GM18511 (cell line): ENCODE measurements around the gene ENO4.
A peak's percentile ranks its signal among the peaks of the same experiment; 100 is the strongest.

ENCODE experiments used
- ATAC-seq: cut with Tn5 transposase; IDR thresholded peaks from one replicate; pipeline ENCODE4 v1.9.1; 2021; ENCODE audit warnings: mild to moderate bottlenecking, moderate library complexity; ENCODE audit not compliant: unreplicated experiment

ENO4 gene, protein sequence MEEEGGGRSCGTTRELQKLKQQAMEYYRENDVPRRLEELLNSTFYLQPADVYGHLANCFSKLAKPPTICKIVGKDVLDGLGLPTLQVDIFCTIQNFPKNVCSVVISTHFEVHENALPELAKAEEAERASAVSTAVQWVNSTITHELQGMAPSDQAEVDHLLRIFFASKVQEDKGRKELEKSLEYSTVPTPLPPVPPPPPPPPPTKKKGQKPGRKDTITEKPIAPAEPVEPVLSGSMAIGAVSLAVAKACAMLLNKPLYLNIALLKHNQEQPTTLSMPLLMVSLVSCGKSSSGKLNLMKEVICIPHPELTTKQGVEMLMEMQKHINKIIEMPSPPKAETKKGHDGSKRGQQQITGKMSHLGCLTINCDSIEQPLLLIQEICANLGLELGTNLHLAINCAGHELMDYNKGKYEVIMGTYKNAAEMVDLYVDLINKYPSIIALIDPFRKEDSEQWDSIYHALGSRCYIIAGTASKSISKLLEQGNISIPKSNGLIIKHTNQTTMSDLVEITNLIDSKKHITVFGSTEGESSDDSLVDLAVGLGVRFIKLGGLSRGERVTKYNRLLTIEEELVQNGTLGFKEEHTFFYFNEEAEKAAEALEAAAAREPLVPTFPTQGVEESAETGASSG

DNA sequence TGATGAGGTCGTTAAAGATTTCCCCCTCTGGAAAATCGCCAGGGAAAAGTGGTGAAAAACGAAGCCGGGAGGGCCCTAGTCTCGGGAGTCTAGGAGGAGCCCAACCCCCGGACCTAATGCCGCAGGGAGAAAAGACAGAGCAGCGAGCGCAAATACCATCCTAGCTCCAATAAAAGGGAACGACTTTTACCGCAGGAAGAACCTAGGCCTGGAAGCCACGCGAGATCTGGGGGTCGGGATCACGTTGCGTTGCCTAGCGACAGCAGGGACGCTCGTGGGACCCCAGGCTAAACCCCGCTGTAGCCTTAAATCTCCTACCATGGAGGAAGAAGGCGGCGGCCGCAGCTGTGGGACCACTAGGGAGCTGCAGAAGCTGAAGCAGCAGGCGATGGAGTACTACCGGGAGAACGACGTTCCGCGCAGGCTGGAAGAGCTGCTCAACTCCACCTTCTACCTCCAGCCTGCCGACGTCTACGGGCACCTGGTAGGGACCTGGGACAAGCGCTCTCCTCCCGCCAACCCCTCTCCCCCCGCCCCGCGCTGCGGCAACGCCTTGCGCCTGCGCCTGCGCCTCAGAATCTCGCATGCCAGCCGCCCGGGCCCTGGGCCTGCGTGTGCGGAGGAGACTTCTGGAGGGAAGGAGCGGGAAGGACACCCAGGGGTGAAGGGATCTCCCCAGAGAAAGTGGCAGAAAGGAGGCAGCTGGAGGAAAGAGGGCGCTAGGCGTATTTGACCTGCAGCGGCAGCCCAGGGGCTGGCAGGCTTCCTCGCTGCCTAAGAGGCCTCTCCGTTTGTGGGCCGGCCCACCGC lies at the start of gene ENO4:
Gene ENO4 (plus strand): TSS at position 252 of the 810 bp plus-strand sequence. CDS start 68 bp downstream, at position 320.
- peak; percentile 45 for ATAC-seq

DNA sequence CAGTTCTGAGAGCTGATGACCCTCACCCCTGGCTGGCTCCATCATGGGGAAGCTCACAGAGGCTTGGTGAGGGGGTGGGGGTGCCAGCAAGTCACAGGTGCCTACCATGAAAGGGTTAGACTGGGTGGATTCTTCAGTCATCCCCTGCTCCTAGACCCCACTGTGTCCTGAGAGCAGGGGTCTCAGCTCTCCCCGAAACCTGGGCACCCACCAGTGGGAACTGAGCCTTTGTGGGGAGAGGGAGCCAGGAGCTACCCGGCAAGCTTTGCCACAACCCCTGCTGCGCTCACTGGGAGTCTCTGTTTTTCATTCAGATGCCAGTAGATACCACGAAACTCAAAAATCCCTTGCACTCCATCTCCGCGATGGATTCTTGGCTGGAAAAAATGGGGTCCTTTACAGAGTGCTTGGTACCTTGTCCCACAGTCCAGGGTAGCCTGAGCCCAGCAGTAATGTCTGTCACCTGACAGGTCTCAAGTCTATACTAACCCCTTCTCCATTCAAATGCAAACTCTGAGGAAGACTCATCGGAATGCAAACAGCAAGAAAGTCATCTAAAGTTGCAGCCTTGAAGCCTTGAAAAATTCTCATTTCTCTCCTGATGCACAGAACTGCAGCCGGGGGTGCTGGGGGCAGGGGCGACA lies 48.9 kb upstream of the ENO4 start:
- ATAC-seq = no peak

DNA sequence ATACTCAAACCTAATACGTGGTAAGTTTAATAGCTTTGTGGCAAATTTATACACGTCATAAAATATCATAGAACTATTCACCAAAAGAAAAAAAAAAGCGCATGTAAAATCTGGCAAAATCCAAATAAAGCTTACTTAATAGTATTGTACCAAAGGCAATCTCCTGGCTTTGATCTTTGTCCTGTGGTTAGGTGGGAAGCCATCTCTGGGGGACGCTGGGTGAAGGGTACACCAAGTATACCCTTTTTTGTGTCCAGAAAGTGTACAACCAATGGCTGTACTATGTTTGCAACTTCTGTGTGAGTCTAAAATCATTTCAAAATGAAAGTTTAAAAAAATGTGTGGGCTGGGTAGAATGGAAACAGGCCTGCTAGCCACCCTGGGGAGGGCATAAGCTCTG lies 47.6 kb upstream of the ENO4 start:
- no peak for ATAC-seq

DNA sequence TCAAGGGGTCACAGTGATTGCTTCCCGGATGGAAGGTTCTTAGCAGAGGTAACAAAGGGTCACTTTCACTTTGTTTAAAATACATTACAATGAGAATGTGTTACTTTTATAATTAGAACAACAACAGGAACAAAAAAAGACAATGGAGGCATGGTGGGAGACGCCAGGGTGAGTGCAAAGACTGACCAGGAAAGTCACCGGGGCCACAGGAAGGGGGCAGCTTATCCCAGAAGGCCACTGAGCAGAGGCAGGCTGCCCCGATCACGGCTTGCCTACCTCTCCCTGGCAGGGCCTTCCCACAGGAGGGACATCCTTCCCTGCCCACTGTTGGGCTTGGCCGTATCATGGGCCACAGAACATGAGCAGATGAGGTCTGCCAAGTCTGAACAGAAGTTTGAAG lies 46.8 kb upstream of the ENO4 start:
- no peak for ATAC-seq

DNA sequence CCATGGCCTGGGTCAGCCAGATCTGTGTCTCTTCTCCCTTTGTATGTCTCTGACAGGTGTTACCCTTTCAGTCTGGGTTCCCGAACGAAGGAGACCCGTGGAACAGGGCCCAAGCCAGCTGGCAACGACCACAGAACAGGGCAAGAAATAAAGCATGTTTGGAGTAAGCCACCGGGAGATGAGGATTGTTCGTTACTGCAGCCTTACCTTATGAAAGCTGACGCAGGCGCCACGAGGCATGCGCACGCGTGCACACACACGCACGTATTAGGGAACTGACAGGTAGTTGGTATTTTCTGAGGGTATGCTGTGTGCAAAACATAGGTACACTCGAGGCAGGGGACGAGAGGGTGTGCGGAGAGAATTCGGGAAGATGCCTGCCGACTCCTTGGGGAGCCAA lies 46.4 kb upstream of the ENO4 start:
- ATAC-seq = no peak

DNA sequence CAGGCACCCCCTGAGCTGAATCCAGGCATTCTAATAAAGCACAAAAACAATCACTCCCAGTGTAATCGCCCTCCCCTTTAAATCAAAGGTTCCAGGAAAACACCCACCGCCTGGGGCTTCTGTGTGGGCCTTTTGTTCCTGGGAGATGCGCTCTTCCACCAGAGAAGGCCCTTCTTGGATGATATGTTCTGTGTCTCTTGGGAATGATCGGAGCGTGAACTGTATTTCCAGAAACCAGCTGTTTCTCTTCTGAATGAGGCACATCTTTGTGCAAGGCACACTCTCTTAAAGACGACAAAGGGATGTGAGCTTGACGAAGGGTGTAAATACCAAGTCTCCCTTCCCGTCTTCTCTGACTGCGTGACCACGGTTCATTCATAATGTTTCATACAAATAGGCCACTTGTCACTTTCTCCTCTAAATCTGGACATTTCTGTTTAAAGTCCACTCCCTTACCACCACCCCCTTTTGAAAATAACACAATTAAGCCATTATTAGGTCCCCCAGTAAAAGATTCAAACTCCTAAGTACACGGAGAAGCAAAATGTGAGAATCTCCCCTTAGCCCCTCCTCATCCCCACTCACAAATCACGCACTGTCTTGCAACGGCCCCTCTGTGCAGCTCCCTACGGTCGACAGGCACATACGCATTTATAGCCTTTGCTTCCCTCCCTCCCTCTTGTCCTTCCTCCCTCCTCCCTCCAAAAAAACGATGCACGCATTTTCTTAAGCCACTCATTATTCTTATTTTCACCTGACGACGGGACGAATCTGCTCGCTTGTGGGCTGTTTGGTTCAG lies 45.6 kb upstream of the ENO4 start:
- no peak for ATAC-seq

DNA sequence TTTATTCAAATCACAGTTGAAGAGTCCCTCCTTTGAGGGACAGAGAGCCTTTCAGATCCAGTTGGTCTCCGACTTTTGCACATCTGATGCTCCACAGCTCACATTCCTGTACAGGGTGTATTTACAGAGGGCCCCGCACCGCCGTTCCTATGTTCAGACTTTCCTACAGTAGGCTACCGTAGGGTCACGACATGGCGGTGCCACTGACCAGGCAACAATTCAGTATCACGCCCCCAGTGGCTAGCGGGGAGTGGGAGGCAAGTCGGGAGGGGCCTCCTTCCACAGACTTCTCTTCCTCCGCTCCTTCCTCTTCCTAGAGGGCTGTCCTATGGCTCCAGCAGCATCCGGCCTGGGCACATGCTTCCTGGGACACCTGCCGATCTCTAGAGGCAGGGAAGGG lies 40.6 kb upstream of the ENO4 start:
- no peak for ATAC-seq

DNA sequence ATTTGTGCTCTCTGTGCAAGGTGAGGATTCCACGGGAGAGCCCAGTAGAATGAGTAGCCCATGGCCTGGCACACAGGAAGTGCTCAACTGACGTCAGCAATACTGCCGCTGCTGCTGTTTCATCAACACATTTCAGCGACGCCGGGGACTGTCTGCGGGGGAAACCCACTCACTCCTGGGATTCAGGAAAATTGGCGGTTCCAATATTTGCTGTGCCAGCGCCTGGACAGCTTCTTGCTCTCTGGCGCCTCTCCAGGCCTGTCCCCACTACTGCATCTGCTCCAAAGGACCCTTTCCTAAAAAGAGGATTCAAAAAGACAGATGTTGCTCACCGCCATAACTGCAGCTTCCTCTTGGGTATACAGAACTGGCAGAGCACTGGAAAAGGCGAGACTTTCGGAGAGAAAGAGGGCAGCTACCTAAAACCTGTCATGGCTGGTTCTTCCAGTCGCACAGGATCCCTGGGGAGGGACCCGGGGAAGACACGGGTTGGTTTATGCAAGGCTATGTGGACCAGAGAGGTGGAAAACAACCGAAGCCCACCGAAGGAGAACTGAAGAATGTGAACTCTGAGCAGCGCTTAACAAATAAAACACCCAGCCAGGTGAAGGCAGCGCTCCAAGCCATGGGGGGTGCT lies 39.7 kb upstream of the ENO4 start:
- ATAC-seq = no peak

DNA sequence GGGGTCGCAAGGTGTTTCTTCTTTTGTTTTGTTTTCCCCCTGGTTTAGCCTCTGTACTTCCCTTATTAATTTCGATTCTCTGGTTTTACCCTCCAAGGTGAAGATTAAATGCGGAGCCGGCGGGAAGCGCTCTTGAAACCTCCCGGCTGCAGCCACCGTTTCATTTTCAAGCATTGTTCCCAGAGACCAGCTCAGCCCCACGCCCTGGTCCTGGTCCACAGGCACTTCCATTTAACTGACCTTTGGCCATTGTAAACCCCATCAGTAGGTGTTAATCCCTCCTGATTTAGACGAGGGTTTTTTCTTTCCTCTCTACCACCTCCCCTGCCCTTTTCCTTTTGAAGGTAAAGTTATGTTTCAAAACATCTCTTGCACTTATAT lies 39.2 kb upstream of the ENO4 start:
- no peak for ATAC-seq

DNA sequence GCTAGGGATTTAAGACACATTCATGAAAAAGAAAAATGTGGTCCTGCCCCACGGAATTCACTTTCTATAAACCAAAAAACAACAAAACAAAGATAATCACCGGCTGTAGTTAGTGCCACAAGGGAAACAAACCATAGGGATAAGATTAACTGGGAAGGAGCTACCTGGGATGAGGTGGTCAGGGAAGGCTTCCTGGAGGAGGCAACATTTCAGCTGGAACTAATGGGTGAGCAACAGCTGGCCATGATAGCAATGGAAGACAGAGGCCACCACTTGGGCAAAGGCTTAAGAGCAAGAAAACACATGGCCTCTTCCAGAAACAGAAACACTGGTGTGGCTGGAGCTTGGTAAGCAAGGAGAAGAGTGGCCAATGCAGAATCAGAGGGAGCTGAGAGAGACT lies 38.4 kb upstream of the ENO4 start:
- ATAC-seq = no peak

DNA sequence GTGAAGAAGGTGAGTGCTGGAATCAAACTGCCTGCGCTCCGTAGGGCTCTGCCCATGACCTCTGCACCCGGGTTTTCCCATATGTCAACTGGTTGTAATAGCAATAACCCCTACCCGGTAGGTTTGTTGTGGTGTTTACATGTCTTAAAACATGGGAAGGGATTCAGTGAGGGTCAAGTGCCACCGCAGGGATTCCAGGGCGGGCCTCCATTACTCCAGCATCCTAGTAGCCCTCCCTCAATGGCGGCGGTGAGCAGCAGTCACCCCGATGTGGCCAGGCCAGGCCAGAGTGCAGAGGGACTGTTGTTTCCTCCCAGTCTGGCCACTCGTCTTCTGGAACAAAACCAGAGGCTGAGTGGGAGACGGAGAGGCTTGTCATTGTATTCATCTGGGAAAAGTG lies 37.6 kb upstream of the ENO4 start:
- ATAC-seq = no peak

DNA sequence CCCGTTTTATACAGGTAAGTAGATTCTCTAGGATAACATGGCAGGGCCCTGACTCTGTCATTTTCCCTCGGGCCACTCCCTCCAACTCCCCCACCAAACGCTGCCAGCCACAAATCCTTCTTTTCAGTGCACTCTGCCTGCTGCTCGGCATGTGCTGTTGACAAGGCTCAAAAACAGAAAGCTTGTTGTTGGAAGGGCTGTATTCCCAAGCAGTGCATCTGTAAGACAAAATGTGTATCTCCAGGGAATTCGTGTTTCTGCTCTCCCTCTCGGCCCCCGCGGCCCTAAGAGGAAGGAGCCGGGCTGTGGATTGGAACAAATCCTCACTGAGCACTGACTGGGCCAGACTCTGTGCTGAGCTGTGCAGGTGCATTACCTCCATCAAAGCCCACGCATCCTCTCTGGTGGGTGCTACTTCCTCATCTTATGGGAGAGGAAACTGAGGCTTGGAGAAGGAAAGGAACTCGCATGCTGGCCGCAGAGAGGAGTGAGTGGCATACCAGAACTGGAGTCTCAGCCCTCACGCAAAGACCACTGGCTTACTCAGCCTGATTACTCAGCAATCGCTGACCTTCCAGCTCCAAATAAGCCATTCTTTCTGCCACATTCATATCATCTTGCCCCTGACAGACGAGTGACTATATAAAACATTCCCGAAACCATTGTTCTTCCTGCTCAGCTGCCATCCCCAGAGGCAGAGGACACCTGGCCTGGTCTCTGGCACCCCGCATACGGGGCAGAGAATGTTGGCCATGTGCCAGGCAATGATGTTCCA lies 33.5 kb upstream of the ENO4 start:
- ATAC-seq = no peak

DNA sequence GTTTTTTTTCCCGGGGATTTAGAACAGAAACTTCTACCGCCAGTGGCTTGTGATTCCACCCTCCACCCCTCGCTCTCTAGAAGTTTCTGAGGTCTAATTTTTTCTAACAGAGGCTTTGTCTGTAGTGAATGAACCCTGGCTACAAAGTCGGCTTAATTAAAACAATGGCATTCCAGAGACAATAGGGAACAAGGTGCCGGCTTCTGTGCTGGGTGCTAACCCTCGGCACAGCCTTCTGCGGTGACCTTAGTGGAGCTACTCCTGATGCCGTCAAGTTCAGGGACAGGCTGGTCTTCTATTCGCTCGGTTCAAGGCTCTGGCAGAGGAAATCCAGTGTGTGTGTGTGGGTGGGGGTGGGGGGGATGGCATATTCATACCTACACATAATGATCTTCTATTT lies 32.1 kb upstream of the ENO4 start:
- no peak for ATAC-seq

DNA sequence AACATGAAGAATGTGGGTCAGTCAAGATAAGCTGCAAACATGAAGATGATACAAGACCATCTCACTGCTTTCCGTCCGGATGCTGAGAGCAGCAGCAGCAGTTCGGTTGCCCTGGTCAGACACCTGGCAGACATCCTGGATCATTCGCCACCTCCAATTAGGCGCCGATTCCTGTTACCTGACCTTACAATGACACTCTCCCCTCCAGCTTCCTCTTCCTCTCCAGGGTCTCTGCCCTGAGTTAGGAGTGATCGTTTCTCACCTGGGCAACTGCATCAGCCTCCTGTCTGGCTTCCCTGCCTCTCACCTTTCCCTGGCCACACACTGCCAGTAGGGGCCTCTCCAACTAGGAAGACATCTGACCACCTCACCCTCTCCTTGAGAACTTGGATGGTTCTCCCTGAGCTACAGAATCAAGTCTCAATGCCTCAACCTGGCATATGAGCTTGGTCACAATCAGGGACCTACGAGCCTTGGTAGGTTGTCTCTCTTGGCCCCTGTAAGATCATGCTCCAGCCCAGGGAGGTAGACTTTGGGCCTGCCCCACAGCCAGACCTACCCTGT lies 31.4 kb upstream of the ENO4 start:
- ATAC-seq = no peak

DNA sequence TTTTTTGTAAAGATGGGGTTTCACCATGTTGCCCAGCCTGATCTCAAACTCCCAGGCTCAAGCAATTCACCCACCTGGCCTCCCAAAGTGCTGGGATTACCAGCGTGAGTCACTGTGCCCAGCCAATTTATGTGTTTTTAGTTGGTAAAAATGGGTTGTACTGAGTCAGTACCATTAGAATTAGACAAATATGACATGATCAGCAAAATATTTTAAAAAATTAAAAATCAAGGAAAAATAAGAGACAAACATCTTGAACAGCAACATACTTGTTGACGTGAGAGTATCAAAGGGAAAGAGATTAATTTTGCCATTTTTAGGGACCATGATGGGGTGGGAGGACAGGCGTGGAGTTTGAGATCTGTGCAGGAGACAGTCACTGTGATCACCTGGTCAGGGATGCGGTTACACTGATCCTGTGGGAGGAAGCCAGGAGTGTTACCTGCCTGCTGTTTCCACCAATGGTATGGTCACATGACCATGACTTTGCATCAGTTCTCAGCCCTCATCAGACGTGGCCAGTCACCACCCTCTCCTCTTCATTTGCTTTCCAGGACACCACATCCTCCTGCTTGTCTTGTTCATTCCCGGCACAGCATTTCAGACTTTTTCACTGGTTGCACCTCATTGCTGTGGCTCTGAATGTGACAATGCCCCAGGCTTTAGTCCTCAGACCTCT lies 29.2 kb upstream of the ENO4 start:
- no peak for ATAC-seq

DNA sequence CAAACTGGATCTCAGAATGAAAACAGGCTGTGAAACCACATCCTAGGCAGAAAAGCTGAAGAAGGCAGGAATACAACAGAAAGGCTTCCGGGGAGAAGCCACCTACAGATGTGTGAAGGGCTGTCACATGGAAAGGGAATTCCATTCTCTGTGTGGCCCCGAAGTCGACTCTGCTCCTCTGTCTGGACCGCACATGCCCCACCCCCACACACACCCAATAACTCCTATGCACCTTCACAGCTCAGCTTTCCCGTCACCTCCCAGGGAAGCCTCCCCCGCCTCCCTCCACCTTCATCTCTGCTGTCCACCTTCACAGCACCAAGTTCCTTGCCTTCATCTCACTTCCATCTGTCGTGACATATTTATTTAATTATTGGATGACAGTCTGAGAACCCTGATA lies 23.4 kb upstream of the ENO4 start:
- ATAC-seq = no peak

DNA sequence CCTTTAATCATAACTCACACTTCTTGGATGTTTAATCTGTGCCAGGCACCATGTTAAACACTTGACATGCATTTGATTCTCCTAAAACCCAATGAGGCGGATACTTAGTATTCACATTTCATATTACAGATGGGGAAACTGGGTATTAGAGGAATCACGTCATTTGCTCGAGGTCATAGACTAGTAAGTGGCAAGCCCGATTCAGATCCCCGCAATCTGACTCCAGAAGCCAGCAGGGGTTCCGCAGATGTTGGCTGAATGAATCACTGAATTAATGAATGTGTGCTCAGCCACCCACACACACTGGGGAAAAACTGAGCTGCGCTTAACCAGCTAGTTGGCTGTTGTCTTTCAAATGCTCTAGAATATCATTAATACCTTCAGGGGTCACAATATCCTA lies 22.5 kb upstream of the ENO4 start:
- ATAC-seq = no peak

DNA sequence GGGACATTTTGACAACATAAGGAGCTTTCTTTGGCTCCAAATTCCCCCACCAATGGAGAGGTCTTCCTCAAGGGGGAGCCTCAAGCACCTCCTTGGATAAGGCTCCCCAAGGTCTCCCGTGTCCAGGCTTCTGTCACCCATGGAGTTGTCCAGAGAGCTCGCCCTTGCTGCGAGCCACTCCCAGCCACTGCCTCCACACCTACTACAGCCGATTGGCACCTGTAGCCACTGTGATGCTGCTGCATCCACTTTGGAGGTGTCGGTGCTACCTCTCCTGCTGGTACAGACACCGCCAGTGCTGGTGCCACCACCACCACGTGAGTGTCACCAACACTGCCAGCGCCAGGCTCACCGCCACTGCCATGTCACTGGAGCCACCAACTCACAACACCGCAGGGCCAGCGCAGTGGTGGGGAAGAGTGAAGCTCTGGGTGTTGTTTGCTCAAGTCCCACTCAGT lies 22.1 kb upstream of the ENO4 start:
- ATAC-seq = no peak
